ENCODE measurements around the gene NRXN3.
A peak's percentile ranks its signal among the peaks of the same experiment; 100 is the strongest.

The NRXN3 gene

DNA sequence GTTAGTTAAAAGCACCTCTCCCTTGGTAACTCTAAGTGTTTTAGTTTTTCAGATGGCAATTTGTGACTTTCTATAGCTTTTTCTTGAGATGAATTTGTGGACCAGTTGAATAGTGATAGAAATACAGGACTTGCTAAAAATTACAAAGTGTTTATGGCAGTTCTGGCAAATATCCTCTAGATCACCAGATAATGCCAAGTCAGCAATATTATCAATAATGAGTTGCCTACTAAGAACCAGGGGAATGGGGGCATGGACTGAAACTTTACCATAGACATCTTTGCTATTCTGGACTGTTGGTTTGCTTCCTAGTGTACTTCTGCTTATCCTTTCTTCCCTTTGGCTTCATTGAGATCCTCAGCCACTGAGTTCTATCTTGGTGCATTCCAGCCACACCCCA is 1456.9 kb downstream of the NRXN3 start:
- no peak for DNase-seq (ENCODE audit: low spot score)

DNA sequence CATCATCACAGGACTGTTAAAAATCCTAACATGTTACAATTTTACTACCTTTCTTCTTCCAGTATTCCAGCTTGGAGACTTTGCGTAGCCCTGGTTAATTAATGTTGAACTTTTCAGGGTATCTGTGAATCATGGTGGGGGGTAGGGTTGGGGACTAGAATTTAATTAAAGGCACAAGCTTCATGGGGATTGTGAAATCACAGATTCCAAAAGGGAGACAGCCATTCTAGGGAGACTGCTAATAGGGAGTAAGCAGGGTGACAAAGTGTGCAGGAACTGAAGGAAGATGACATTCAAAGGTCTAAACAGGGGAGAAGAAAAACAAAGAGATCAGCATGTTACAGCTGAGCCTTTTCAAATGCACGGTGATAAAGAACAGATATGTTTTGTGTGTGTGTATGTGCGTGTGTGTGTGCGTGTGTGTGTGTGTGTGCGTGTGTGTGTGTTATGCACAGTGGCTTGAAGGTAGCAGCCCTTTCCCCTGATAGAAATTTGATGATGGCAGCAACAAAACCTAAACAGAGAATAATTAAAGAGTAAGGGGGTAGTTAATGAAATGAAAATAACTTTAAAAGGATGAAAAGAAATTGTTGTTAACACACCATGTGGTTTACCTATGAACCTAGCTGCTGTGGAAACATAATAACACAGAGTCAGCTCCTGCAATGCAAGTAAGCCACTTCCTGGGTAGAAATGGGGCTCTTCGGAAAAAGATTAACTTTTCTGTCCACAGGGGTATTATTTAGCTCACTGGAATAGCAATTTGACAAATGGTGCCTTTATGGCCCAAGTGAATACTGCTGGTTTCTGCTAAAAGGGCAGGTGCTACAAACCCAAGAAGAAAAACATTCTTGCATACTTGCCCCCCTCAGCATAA is 1459.5 kb downstream of the NRXN3 start:
- no peak for DNase-seq (ENCODE audit: low spot score)

DNA sequence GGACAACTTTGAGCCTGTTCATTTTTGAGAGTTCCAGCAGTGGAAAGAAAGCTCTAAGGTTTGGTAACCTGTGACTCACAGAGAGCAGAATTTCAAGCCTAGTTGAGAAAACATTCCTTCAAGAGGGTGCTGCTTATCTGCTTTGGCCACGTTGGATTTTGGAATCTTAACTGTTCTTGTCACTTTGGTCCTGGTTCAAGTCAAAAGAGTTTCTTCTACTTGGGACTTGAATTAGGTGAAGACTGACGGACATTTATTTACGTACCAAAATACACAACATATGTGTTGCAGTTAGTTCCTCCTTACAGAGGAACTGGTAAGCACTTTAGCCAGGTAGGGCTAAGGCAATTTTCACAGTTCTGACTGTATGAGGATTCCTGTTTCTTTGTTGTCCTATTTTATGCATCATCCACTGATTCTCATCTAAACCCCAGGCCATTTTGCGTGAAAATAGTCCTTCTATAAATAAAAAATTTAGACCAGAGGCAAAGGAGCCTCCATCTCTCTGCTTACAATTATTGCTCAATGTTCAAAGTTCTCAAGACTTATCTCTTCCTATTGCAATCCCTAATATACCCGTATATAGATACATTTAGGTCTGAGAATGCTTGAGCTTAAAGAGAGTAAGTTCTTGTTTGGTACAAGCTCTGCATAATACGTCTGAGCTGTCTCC is 1460.3 kb downstream of the NRXN3 start:
- DNase-seq (ENCODE audit: low spot score): no peak

DNA sequence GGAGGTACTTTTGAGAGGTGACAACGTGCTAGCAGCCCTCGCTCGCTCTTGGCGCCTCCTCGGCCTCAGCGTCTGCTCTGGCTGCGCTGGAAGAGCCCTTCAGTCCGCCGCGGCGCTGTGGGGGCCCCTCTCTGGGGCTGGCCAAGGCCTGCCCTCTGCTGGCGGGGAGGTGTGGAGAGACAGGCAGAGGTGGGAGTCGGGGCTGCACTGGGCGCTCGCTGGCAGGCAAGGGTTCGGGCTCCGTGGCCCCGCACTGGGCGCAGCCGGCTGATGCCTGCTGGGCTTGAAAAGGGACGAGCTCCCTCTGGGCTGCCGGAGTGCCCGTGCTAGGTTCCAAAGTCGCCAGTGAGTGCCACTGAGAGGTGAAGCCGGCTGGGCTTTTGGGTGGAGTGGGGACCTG is 1461.1 kb downstream of the NRXN3 start:
- DNase-seq (ENCODE audit: low spot score): peak; percentile 17

DNA sequence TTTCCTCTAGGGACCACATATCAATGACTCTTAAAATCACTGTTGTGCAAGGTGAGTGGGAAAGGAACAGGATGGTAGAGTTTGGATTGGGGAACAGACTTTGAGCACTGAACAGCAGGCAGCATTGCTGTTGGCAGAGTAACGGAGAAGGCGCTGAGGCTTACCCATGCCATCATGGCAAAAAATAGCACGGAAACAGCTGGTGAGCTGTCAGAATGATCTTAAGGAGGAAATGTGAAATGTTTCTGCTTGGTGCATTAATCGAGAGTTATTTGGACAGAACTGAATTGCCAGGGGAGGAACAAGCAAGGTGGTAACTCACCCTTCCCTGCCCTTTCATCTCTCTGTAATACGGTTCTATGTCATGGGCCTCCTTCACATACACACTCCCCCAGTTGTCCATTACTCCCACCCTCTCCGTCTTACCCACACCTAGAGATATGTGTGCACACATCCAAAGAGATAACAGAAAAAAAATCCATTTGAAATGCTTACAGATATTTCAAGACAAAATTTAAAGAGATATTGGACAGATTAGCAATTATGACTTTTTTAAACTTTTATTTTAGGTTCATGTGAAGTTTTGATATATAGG is 1468.6 kb downstream of the NRXN3 start:
- no peak for DNase-seq (ENCODE audit: low spot score)

DNA sequence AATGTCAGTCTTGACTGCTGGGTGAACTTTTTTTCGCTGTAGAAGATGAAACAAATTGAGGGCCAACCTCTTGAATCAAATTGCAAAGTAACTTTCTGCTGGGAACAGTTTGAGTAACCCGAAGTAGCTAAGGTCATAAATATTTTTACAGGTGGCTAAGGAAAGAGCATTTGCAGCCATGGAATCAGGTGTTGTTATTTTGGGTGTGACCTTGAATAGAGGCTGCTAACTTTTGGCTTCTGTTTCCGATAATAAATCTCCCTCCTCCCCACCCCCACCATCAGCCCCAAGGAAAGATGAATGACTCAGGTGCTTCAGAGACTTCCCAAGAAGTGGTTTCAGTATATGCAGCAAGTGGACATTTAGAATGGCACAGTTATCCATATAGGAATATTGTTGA is 1469.4 kb downstream of the NRXN3 start:
- no peak for DNase-seq (ENCODE audit: low spot score)

DNA sequence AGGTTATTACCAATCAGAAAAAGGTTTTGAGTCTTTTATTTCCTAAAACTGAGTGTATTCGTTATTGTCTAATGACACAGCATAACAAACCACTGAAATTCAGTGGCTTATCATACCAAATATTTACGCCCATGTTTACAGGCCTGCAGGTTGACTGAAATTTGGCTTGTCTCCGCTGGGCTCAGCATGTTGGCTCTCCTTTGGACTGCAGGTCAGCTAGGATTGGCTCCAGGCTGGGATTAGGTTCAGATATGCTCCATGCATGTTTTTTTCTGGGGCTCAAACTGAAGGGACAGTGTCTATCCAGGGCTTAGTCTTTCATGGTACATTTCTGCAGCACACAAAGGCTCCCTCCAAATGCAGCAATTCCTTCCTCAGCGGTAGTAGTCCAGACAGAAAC is 1471.2 kb downstream of the NRXN3 start:
- DNase-seq (ENCODE audit: low spot score): no peak

DNA sequence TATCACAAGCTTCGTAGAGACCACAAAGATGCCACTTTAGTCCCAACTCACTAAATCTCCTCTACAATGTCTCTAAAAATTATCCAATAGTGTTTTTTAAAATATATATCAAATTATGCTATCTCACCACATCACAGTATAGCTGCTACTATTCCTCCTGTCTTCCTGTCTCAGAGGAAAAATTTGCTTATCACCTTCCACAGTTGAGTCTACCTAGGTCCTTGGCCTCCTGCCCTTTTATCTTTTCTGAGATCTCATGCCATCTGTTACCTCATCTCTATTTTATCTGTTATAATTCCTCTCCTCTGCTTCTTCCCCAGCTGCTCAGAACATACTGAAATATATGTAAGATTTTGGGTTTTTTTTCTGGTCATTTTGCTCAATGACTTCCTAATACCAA is 1473.0 kb downstream of the NRXN3 start:
- no peak for DNase-seq (ENCODE audit: low spot score)

DNA sequence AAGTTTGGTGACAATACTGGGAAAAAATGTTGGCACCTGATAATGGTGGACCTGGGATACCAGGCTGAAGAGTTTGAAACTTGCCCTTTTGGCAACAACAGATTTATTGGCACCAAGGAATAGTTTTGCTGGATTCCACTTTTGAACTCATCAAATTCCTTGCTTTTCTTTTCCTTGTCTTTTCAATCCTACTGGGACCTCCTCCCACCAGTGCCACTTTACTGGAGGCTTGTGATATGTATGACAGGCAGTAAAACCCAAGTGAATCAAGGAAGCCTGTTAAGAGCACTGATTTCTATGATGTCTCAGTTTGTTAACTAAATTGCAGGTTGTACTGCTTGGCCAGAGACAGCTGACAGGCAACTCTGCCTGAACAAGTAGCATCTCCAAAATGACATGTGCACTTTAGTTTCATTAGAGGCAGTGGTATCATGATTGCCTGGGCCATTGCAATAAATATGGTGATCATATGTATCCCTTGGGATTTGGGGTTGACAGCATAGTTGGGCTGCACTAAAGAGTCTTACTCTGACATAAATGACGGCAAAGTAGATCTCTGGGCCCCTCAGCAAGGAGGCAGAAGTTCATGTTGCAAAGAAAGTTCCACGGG is 1475.7 kb downstream of the NRXN3 start:
- no peak for DNase-seq (ENCODE audit: low spot score)

DNA sequence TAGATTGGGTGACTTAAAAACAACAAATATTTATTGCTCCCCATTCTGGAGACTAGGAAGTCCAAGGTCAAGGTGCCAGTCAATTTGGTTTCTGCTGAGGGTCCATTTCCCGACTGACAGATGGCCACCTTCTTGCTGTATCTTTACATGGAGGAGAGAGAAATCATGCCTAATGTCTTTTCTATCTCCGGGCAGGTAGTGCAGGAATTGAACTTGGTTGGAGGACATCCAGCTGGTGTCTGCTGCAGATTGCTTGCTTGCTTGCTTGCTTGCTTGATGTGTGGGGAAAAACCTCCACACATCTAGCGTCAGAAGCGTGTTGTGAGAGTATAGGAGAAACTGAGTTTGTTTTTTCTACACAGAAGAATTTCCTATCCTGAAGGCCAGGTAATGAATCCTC is 1479.7 kb downstream of the NRXN3 start:
- DNase-seq (ENCODE audit: low spot score): no peak

DNA sequence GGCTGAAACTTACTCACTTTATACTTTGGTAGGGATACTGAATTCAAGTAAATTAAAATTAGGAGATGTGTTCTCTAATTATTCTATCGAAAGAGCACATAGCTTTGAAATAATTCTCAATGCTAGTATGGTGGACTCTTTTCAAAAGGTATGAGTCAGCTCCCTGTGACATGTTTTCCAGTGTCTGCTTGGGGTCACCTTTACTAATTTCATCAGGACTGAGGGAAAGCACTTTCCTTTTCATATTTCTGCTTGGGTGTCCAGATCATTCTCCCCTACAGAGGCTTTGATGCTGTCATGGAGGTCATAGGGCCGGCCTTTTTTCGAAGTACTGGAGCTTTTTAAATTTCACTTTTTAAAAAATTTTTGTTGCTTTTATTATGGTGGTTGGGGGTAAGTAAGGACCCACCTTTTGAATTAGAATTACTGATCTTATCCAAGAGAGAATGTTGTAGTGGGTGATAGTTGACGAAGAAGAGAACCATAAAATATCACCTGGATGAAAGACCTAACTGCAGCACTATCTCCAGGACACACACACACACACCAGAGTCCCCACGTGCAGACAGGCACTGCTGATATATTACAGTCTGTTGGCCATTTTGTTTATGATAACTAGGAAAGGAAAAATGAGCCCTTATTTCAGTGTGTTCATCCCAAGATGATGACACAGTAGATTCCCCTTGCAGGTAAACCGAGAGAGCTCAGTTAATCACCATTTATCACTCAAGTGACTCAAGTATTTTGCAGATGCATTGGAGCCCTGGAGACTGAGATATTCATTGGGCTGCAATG is 1482.5 kb downstream of the NRXN3 start:
- DNase-seq (ENCODE audit: low spot score): no peak

DNA sequence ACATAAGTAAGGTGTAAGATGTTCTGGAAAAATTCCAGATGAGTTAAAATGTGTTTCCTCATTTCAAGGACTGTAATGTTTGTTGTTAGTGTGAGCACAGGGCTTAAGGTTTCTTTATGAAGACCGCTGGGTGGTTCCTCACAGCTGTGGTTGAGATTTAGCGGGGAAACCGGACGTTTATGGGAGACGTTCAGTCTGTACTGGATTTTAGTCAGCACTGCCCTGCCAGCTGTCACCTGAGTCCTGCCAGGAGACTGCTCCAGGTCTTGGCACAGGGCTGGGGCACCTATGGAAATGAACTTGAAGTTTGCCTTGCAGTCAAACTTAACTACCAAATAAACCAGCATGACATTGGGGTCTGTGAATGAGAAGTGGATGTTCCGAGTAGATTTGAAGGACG is 1485.9 kb downstream of the NRXN3 start:
- DNase-seq (ENCODE audit: low spot score): no peak

DNA sequence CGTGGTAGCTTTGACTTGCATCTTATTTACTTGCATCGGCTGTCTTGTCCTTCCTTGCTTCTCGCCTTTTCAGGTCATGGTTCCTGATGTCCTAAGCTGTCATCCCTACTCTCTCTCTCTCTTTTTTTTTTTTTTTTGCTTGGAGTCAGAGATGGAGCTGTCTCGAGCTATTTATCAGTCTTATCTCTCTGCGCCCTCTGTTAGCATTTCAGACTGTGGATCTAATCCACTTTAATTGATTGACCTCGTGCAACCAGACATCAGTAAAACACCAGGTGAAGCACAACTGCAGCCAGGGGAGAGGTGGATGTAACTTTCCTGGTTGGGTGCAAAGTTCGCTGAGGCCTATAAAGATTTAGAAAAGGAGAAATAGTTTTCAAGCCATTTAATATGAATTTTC is 1486.3 kb downstream of the NRXN3 start:
- DNase-seq (ENCODE audit: low spot score): no peak

DNA sequence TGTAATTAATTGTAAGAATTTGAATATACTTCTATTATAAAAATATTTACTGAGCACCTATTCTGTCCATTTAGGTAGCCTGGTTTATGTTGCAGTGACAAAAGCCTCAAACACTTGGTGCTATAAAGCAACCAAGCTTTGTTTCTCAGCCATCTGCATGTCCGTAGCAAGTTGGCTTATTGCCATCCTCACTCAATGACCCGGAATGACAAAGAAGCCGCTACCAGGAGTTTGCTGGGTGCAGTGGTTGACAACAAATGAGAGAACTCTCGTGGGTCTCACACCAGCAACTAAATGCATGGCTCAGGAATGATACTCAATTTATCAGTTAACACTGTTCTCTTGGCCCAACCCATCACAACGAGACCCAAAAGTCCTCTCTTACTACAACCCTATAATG is 1488.0 kb downstream of the NRXN3 start:
- DNase-seq (ENCODE audit: low spot score): no peak

DNA sequence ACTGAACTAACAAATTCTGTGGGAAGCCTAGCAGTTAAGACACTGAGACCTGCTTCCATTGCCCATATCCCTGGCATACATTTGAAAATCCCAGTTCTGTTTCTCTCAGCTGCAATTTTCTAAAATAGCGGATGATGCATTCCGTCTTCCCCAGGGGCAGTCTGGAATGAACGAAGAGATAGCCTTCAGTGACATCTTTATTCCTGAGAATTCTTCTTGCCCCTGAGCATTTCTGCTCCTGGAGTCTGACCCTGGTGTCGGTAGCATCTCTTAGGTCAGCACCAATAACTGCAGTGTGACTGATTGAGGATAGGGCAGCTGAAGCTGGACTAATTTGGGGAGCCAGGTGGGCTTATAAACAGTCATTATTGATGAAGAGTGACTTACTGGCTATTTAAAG is 1488.6 kb downstream of the NRXN3 start:
- DNase-seq (ENCODE audit: low spot score): no peak

DNA sequence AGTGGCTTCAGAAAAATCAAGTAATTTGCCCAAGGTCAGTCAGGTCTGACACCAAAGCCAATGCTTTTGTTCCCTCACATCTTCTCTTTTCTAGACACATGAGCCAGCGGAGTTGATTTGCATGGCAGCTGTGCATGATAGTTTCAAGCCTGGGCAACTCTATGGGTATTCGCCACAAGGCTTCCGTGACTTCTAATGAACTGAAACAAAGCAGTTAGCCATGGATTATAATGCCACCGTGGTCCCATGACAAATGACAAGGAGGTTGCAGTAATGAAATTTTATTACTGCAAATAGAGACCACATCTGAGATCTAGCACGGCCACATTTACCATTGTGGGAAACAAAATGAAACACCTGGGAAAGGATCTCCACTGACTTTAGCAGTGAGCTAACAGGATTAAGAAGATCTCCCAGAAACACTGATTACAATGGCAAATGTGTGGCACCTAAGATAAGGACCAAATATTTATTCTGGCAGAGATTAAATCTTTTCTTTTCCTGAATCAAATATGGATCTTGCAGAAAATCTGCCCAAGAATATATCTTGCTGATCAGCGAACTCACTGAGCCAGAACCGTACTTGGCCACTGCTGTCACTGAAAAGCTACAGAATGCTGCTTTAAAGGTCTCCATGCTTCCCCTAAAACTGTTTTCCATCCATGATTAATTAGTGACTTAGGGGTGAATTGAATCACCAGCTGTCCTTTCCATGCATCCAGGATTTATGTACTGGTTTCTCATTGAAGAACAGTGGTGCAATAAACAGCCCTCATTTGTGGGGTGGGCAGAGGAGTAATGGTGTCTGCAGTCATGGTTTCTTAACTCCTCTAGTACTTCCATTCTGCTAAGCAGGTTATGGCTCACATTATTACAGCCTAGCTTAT is 1490.1 kb downstream of the NRXN3 start:
- no peak for DNase-seq (ENCODE audit: low spot score)

DNA sequence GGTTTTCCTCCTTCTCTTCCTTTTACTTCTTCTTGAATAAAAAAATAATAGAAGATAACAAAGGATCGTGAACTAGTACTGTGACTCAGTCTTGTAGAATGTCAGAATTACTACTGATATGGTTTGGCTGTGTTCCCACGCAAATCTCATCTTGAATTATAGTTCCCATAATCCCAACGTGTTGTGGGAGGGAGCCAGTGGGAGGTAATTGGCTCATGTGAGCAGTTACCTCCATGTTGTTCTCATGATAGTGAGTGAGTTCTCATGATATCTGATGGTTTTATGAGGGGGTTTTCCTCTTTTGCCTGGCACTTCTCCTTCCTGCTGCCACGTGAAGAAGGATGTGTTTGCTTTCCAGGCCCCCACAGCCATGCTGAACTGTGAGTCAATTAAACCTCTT is 1491.6 kb downstream of the NRXN3 start:
- DNase-seq (ENCODE audit: low spot score): no peak

DNA sequence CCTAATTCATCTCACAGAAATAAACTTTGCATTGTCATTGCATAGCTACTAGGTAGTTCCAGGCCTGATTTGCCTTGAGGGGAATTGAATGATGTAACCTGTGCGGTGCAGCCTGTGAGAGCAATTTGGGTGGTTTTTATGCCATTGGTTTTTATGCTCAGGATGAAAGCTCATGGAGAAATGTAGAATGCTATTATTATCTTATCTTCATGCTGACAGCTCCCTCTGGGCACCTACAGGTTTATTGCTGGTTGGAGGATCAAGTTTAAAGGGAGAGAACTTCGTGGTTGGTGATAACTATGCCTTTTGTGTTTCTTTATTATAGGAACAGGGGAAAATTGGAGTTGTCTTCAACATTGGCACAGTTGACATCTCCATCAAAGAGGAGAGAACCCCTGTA is 1493.3 kb downstream of the NRXN3 start:
- DNase-seq (ENCODE audit: low spot score): no peak

DNA sequence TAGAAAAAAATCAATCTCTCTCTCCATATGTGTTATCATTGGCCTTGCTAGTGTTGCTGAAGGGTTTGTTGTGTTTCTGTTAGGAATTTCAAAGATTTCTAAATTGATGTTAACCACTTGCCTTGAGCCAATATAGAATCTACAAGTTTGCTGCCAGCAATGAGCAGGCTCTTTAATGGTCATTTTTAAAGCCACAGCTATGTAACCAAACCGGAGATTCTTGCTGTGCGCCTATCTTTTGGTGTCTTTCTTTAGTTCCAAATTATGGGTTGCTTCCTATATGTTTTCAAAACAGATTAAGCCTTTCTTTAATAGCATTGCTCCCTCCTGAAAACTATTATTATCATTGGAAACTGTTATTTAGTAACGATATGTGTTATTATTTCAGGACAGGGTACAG is 1495.4 kb downstream of the NRXN3 start:
- DNase-seq (ENCODE audit: low spot score): no peak

DNA sequence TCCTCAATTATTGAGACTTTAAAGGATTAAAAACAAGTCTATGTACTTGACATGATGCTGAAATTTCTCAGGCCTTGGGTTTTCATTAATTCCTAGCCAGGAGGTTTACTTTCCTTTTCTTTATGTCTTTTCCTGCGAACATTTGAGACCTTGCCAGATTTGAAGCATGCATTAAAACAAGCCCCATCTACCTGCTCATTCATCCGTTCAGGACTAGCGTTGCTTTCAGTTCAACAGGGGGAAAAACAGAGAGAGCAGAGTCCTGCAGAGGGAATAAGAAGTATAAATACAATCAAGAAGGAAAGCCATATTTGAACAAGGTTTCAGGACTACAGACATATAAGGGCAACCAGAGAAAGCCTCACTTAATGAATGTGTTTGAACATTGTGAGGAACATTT is 1498.8 kb downstream of the NRXN3 start:
- DNase-seq (ENCODE audit: low spot score): no peak

DNA sequence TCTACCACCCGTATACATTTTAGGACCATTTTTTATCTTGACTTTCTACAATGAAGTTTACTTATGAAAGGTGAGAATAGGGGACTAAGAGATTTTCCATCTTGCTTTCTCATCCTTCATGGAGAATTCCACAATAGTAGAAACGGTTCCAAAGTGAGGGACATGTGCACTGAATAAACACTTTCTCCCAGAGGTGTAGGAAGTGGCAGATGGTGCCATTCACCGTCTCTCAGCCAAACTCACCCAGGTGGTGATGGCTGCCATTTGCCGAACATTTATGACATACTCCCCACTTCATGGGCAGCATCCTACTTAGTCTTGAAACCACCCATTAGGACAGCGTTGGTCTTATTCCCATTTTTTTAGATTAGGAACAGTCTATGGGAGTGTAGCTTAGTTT is 1500.6 kb downstream of the NRXN3 start:
- DNase-seq (ENCODE audit: low spot score): no peak
